GM12878 (cell line): ENCODE results near the gene TASOR. TPM values are rescaled to one million over a fixed set of nuclear protein-coding genes. Genes with fewer than 3 reads are reported as not detected.

Source experiments
- ASH2L ChIP-seq: fragments of 300-600, 200-600 bp; sonication (generic); IDR thresholded peaks from 2 replicates; pipeline ENCODE4 v1.6.1; 2017; ENCODE audit warnings: low read depth, mild to moderate bottlenecking, borderline replicate concordance
- BCL11A ChIP-seq: IDR thresholded peaks from 2 replicates; pipeline ENCODE4 v1.6.1; 2011; ENCODE audit warnings: low read depth, low read length
- CREB1 ChIP-seq: IDR thresholded peaks from 2 replicates; pipeline ENCODE4 v1.6.1; 2012; ENCODE audit warnings: low read depth, mild to moderate bottlenecking, inconsistent platforms
- EED ChIP-seq: sonication (generic); IDR thresholded peaks from 2 replicates; pipeline ENCODE4 v1.6.1; 2016; ENCODE audit warnings: antibody characterized with exemption, low read depth
- EGR1 ChIP-seq, 2 experiments: IDR thresholded peaks; 1 replicate in 1 of 2; 2 replicates in 1 of 2; pipeline ENCODE4 v1.6.1; 2011 to 2012; ENCODE audit warnings: low read depth in 2 of 2, low read length in 2 of 2, borderline replicate concordance in 1 of 2, mild to moderate bottlenecking in 1 of 2, moderate library complexity in 1 of 2
- EP300 ChIP-seq, 2 experiments: fragments of 150-350 bp in 1 of 2; IDR thresholded peaks; 2 replicates each; pipeline ENCODE4 v1.6.1; 2011 to 2012; ENCODE audit warnings: low read depth in 2 of 2, low read length in 2 of 2, borderline replicate concordance in 1 of 2, improper control_type of control experiment in 1 of 2, inconsistent platforms in 1 of 2; ENCODE audit not compliant: control insufficient read depth in 1 of 2
- ETV6 ChIP-seq, 2 experiments: fragments of 450-650 bp in 1 of 2; IDR thresholded peaks in 1 of 2; conservative IDR thresholded peaks in 1 of 2; 2 replicates each; pipeline ENCODE4 v1.6.1; 2014; ENCODE audit warnings: antibody characterized with exemption in 1 of 2, borderline replicate concordance in 1 of 2, low read depth in 1 of 2, mild to moderate bottlenecking in 1 of 2, moderate library complexity in 1 of 2
- FOXM1 ChIP-seq: IDR thresholded peaks from 2 replicates; pipeline ENCODE4 v1.6.1; 2012; ENCODE audit warnings: low read depth, mild to moderate bottlenecking, inconsistent platforms, low read length, moderate library complexity
- GATAD2B ChIP-seq: fragments of 450-650 bp; conservative IDR thresholded peaks from 2 replicates; pipeline ENCODE4 v1.6.1; 2017; ENCODE audit warnings: low read depth, mild to moderate bottlenecking, moderate library complexity
- JUNB ChIP-seq: IDR thresholded peaks from 2 replicates; pipeline ENCODE4 v1.6.1; 2016; ENCODE audit warnings: antibody characterized with exemption, mild to moderate bottlenecking
- MTA2 ChIP-seq: fragments of 450-650 bp; IDR thresholded peaks from 2 replicates; pipeline ENCODE4 v1.6.1; 2016; ENCODE audit warnings: low read depth, mild to moderate bottlenecking, moderate library complexity
- MXI1 ChIP-seq: fragments of 150-350 bp; IDR thresholded peaks from 2 replicates; pipeline ENCODE4 v1.6.1; 2011; ENCODE audit warnings: low read depth, mild to moderate bottlenecking, inconsistent platforms, low read length, improper control_type of control experiment
- NBN ChIP-seq: fragments of 450-650 bp; IDR thresholded peaks from 2 replicates; pipeline ENCODE4 v1.6.1; 2016
- PAX5 ChIP-seq: IDR thresholded peaks from 2 replicates; pipeline ENCODE4 v1.6.1; 2011; ENCODE audit warnings: low read depth, low read length, borderline replicate concordance
- RAD51 ChIP-seq: fragments of 450-650 bp; IDR thresholded peaks from 2 replicates; pipeline ENCODE4 v1.6.1; 2016; ENCODE audit warnings: moderate library complexity, mild to moderate bottlenecking, inconsistent platforms
- RELA ChIP-seq: fragments of 450-650 bp; IDR thresholded peaks from 2 replicates; pipeline ENCODE4 v1.8.0; 2014; ENCODE audit warnings: borderline replicate concordance; ENCODE audit not compliant: partially characterized antibody
- RUNX3 ChIP-seq: IDR thresholded peaks from 2 replicates; pipeline ENCODE4 v1.6.1; 2012; ENCODE audit warnings: low read length, inconsistent platforms
- SRF ChIP-seq, 2 experiments: IDR thresholded peaks; 2 replicates each; pipeline ENCODE4 v1.6.1; 2011; ENCODE audit warnings: low read depth in 2 of 2, low read length in 2 of 2, mild to moderate bottlenecking in 1 of 2, moderate library complexity in 1 of 2
- SUPT20H ChIP-seq: IDR thresholded peaks from 2 replicates; pipeline ENCODE4 v1.6.1; 2011; ENCODE audit warnings: low read depth, mild to moderate bottlenecking, low read length, moderate library complexity, borderline replicate concordance; ENCODE audit not compliant: control insufficient read depth
- TCF3 ChIP-seq: IDR thresholded peaks from 2 replicates; pipeline ENCODE4 v1.6.1; 2012; ENCODE audit warnings: low read depth, mild to moderate bottlenecking, low read length, borderline replicate concordance; ENCODE audit not compliant: insufficient read depth
- polyA plus RNA-seq, 11 experiments: library from polyadenylated mRNA; depleted of rRNA in 4 of 11; unstranded in 6 of 11; stranded (reverse) in 5 of 11; fragments of >200 nt; fragmentation: Nextera tagmentation in 4 of 11; fragmentation: Illumina TruSeq in 1 of 11; extraction: Ambion mirVana in 4 of 11; extraction: Trizol in 1 of 11; gene quantifications; 1 replicate in 1 of 11; 2 replicates in 10 of 11; pipeline versions ENCODE4 v1.2.1 to v1.2.3, GENCODE V29; 2011 to 2016; ENCODE audit warnings: inconsistent platforms in 2 of 11, missing spikeins in 2 of 11, low read depth in 1 of 11
- total RNA-seq, 4 experiments: library from RNA; depleted of rRNA in 3 of 4; stranded (reverse); fragments of >200 nt in 3 of 4; fragmentation: Illumina TruSeq in 1 of 4; extraction: Trizol in 1 of 4; gene quantifications; 2 replicates each; pipeline versions ENCODE4 v1.2.1 to v1.2.3, GENCODE V29; 2013 to 2021
- TF ChIP-seq, protein P1 (sequence below): IDR thresholded peaks from 2 replicates; pipeline ENCODE4 v1.6.1; 2012; ENCODE audit warnings: low read length, inconsistent platforms
- TF ChIP-seq, protein P2 (sequence below): fragments of 450-650 bp; IDR thresholded peaks from 2 replicates; pipeline ENCODE4 v1.6.1; 2017; ENCODE audit warnings: borderline replicate concordance
- TF ChIP-seq, protein P3 (sequence below): fragments of 450-650 bp; IDR thresholded peaks from 2 replicates; pipeline ENCODE4 v1.6.1; 2017; ENCODE audit warnings: antibody characterized with exemption, mild to moderate bottlenecking, moderate library complexity
- TF ChIP-seq, protein P4 (sequence below): fragments of 450-650 bp; IDR thresholded peaks from 2 replicates; pipeline ENCODE4 v1.6.1; 2017; ENCODE audit warnings: mild to moderate bottlenecking, low read depth, inconsistent platforms; ENCODE audit not compliant: poor library complexity, severe bottlenecking

The TASOR gene
- total and polyA plus RNA-seq, 10 of the 15 experiments (the other 5 are each of a cell fraction or from before 2014, with no cell fraction given), result 29.6 to 95.1 (median 52.6) TPM

DNA sequence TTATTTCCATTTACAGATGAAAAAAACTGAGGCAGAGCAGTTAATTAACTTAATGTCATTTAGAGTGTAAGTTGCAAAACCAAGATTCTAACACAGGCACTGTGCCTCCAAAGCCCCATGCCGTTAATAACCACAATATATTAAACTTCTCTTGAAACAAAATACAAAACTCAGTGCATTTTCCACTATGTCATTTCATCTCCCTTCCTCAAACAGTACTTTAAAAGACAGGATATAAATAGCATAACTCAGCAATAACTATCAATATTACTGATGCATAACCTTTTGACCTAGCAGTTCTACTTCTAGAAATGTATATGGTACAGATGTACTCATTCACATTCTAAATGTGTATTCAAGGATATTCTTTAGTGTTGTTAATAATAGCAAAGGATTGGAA lies 5.1 kb upstream of the TASOR start (continued):
- TF ChIP-seq EGR1 (IDR thresholded peaks at IDR 0.05; ENCODE audit: borderline replicate concordance in 1 of 2, low read depth in 2 of 2, low read length in 2 of 2), result no peak
- no peak for TF ChIP-seq TCF3
- no peak for TF ChIP-seq ETV6 (conservative IDR thresholded peaks at IDR 0.05 in 1 of 2, IDR thresholded peaks at IDR 0.05 in 1 of 2; ENCODE audit: borderline replicate concordance in 1 of 2, low read depth in 1 of 2)
- TF ChIP-seq JUNB, result peak; percentile 73
- TF ChIP-seq CREB1, result no peak
- TF ChIP-seq, protein P1, sequence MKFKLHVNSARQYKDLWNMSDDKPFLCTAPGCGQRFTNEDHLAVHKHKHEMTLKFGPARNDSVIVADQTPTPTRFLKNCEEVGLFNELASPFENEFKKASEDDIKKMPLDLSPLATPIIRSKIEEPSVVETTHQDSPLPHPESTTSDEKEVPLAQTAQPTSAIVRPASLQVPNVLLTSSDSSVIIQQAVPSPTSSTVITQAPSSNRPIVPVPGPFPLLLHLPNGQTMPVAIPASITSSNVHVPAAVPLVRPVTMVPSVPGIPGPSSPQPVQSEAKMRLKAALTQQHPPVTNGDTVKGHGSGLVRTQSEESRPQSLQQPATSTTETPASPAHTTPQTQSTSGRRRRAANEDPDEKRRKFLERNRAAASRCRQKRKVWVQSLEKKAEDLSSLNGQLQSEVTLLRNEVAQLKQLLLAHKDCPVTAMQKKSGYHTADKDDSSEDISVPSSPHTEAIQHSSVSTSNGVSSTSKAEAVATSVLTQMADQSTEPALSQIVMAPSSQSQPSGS, result peak; percentile 56
- TF ChIP-seq FOXM1, result peak; percentile 70; the same call in 1 of the 2 replicates
- TF ChIP-seq NBN, result 0 out of 2 replicates have a peak, but pooled peaks have one; percentile 36
- TF ChIP-seq RAD51, result no peak
- TF ChIP-seq EP300 (IDR thresholded peaks at IDR 0.05; ENCODE audit: borderline replicate concordance in 1 of 2, control insufficient read depth in 1 of 2, low read depth in 2 of 2, low read length in 2 of 2), result no peak
- TF ChIP-seq ASH2L, result no peak
- TF ChIP-seq, protein P2, sequence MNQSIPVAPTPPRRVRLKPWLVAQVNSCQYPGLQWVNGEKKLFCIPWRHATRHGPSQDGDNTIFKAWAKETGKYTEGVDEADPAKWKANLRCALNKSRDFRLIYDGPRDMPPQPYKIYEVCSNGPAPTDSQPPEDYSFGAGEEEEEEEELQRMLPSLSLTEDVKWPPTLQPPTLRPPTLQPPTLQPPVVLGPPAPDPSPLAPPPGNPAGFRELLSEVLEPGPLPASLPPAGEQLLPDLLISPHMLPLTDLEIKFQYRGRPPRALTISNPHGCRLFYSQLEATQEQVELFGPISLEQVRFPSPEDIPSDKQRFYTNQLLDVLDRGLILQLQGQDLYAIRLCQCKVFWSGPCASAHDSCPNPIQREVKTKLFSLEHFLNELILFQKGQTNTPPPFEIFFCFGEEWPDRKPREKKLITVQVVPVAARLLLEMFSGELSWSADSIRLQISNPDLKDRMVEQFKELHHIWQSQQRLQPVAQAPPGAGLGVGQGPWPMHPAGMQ, result no peak
- TF ChIP-seq, protein P3, sequence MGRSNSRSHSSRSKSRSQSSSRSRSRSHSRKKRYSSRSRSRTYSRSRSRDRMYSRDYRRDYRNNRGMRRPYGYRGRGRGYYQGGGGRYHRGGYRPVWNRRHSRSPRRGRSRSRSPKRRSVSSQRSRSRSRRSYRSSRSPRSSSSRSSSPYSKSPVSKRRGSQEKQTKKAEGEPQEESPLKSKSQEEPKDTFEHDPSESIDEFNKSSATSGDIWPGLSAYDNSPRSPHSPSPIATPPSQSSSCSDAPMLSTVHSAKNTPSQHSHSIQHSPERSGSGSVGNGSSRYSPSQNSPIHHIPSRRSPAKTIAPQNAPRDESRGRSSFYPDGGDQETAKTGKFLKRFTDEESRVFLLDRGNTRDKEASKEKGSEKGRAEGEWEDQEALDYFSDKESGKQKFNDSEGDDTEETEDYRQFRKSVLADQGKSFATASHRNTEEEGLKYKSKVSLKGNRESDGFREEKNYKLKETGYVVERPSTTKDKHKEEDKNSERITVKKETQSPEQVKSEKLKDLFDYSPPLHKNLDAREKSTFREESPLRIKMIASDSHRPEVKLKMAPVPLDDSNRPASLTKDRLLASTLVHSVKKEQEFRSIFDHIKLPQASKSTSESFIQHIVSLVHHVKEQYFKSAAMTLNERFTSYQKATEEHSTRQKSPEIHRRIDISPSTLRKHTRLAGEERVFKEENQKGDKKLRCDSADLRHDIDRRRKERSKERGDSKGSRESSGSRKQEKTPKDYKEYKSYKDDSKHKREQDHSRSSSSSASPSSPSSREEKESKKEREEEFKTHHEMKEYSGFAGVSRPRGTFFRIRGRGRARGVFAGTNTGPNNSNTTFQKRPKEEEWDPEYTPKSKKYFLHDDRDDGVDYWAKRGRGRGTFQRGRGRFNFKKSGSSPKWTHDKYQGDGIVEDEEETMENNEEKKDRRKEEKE, result no peak
- no peak for TF ChIP-seq PAX5
- no peak for TF ChIP-seq BCL11A
- TF ChIP-seq, protein P4, sequence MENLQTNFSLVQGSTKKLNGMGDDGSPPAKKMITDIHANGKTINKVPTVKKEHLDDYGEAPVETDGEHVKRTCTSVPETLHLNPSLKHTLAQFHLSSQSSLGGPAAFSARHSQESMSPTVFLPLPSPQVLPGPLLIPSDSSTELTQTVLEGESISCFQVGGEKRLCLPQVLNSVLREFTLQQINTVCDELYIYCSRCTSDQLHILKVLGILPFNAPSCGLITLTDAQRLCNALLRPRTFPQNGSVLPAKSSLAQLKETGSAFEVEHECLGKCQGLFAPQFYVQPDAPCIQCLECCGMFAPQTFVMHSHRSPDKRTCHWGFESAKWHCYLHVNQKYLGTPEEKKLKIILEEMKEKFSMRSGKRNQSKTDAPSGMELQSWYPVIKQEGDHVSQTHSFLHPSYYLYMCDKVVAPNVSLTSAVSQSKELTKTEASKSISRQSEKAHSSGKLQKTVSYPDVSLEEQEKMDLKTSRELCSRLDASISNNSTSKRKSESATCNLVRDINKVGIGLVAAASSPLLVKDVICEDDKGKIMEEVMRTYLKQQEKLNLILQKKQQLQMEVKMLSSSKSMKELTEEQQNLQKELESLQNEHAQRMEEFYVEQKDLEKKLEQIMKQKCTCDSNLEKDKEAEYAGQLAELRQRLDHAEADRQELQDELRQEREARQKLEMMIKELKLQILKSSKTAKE, result no peak
- TF ChIP-seq MXI1, result no peak
- no peak for TF ChIP-seq GATAD2B
- TF ChIP-seq RELA, result no peak
- TF ChIP-seq MTA2, result peak; percentile 72
- no peak for TF ChIP-seq SUPT20H
- peak; percentile 69 for TF ChIP-seq RUNX3
- no peak for TF ChIP-seq EED
- no peak for TF ChIP-seq SRF (IDR thresholded peaks at IDR 0.05; ENCODE audit: low read depth in 2 of 2, low read length in 2 of 2)
